SK-N-SH treated with all-trans-retinoic acid at 6 μM for 48 hours (cell line): ENCODE measurements around the gene NUFIP1.

ENCODE experiments used
- CSDC2 ChIP-seq: fragments of 250-450 bp; sonication (Bioruptor Pico); IDR thresholded peaks from 2 replicates; pipeline ENCODE4 v1.5.0; 2020; ENCODE audit warnings: mild to moderate bottlenecking, moderate library complexity
- OSR1 ChIP-seq: fragments of 250-450 bp; sonication (Bioruptor Pico); IDR thresholded peaks from 2 replicates; pipeline ENCODE4 v1.8.0; 2022; ENCODE audit warnings: moderate library complexity, mild to moderate bottlenecking, inconsistent platforms
- ZFP30 ChIP-seq: fragments of 450-650 bp; formaldehyde crosslinking; IDR thresholded peaks from 2 replicates; pipeline ENCODE4 v1.5.0; 2022; ENCODE audit warnings: mild to moderate bottlenecking, moderate library complexity
- TF ChIP-seq, protein P1 (sequence below): fragments of 250-450 bp; sonication (Bioruptor Pico); IDR thresholded peaks from 2 replicates; pipeline ENCODE4 v1.5.1; 2020; ENCODE audit warnings: low read depth, mild to moderate bottlenecking, moderate library complexity
- TF ChIP-seq, protein P2 (sequence below): fragments of 250-450 bp; sonication (Bioruptor Pico); IDR thresholded peaks from 2 replicates; pipeline ENCODE4 v1.8.0; 2020; ENCODE audit warnings: mild to moderate bottlenecking, moderate library complexity, borderline replicate concordance

DNA sequence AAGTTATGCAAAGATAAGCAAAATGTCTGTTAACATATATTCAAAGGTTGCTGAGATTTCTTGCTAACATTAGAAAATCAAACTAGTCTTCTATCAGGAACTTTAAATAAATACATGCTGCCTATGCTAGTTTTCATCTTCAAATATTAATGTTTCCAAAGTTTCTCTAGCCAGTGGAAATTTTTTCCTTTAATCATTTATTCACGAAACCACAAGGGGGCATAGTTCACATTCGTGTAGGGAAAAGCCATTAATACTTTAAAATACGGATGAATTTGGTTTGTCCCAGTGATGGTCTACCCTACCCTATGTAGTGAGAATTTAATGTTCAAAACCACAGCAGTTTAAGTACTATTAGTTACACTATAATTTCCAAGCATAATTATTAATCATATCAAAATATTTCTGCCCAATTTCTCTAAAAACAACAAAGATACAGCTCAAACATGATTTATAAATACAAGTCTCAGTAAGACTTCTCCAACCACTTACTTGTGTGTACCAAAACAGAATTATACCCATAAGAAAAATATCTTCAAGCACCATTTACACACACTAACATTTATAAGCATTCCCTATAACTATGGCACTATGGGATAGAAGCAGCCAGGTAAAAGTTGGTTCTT, 16.2 kb downstream of the NUFIP1 start:
- no peak for TF ChIP-seq OSR1 (CRISPR knock-in tag)
- TF ChIP-seq ZFP30 (CRISPR knock-in tag) = no peak
- TF ChIP-seq CSDC2 = no peak
- TF ChIP-seq, protein P1, sequence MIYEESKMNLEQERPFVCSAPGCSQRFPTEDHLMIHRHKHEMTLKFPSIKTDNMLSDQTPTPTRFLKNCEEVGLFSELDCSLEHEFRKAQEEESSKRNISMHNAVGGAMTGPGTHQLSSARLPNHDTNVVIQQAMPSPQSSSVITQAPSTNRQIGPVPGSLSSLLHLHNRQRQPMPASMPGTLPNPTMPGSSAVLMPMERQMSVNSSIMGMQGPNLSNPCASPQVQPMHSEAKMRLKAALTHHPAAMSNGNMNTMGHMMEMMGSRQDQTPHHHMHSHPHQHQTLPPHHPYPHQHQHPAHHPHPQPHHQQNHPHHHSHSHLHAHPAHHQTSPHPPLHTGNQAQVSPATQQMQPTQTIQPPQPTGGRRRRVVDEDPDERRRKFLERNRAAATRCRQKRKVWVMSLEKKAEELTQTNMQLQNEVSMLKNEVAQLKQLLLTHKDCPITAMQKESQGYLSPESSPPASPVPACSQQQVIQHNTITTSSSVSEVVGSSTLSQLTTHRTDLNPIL = no peak
- TF ChIP-seq, protein P2, sequence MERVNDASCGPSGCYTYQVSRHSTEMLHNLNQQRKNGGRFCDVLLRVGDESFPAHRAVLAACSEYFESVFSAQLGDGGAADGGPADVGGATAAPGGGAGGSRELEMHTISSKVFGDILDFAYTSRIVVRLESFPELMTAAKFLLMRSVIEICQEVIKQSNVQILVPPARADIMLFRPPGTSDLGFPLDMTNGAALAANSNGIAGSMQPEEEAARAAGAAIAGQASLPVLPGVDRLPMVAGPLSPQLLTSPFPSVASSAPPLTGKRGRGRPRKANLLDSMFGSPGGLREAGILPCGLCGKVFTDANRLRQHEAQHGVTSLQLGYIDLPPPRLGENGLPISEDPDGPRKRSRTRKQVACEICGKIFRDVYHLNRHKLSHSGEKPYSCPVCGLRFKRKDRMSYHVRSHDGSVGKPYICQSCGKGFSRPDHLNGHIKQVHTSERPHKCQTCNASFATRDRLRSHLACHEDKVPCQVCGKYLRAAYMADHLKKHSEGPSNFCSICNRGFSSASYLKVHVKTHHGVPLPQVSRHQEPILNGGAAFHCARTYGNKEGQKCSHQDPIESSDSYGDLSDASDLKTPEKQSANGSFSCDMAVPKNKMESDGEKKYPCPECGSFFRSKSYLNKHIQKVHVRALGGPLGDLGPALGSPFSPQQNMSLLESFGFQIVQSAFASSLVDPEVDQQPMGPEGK (CRISPR knock-in tag) = no peak
